Activated CD8-positive, alpha-beta T cell treated with anti-CD3 and anti-CD28 coated beads for 36 hours (primary cell): Measurements from ENCODE around the gene B4GALNT3. TPM values are rescaled to one million over a fixed set of nuclear protein-coding genes. Genes with fewer than 3 reads are reported as not detected.

Source experiments
- ATAC-seq: fragments of 200-7000 bp; cut with Tn5 transposase; one replicate; pipeline ENCODE4 v1.10.0; 2021; ENCODE audit warnings: mild to moderate bottlenecking, moderate library complexity
- CTCF ChIA-PET: fragments of 350-600 bp; sonication (Branson Sonifier 250); formaldehyde crosslinking; loops from one replicate; lab custom pipeline; 2021; ENCODE audit warnings: antibody characterized with exemption; lab: Charles Lee
- POLR2A ChIA-PET: fragments of 350-600 bp; sonication (Branson Sonifier 250); formaldehyde crosslinking; loops from one replicate; lab custom pipeline; 2021; ENCODE audit warnings: antibody characterized with exemption; lab: Charles Lee
- DNase-seq: peaks from one replicate; pipeline ENCODE4 v3.0.0-alpha.2; 2020
- H3K27ac Mint-ChIP-seq: one replicate; pipeline ENCODE4 v1.8.0; 2021; ENCODE audit warnings: mild to moderate bottlenecking, mixed read lengths
- H3K27me3 Mint-ChIP-seq: one replicate; pipeline ENCODE4 v1.8.0; 2021; ENCODE audit warnings: mixed read lengths
- H3K36me3 Mint-ChIP-seq: one replicate; pipeline ENCODE4 v1.8.0; 2021; ENCODE audit warnings: low read depth, mixed read lengths
- H3K4me1 Mint-ChIP-seq: one replicate; pipeline ENCODE4 v1.8.0; 2021; ENCODE audit warnings: low read depth, mixed read lengths
- H3K4me3 Mint-ChIP-seq: one replicate; pipeline ENCODE4 v1.8.0; 2021; ENCODE audit warnings: mild to moderate bottlenecking, moderate library complexity, mixed read lengths
- H3K9me3 Mint-ChIP-seq: one replicate; pipeline ENCODE4 v1.8.0; 2021; ENCODE audit warnings: mixed read lengths
- CTCF ChIP-seq: fragments of 200-600 bp; IDR thresholded peaks from one replicate; pipeline ENCODE4 v1.8.0; 2022; ENCODE audit warnings: antibody characterized with exemption, mild to moderate bottlenecking
- intact Hi-C: fragments of 100-400 bp; cut with micrococcal nuclease; formaldehyde crosslinking; loops from one replicate; pipeline ENCODE4 v1.10.0; 2022
- total RNA-seq, 2 experiments: library from RNA; stranded (reverse); gene quantifications; one replicate each; pipeline ENCODE4 v1.2.3, GENCODE V29; 2021

Gene B4GALNT3
- total RNA-seq, 2 experiments from 2014 or later = 2.8 to 3.4 TPM

DNA sequence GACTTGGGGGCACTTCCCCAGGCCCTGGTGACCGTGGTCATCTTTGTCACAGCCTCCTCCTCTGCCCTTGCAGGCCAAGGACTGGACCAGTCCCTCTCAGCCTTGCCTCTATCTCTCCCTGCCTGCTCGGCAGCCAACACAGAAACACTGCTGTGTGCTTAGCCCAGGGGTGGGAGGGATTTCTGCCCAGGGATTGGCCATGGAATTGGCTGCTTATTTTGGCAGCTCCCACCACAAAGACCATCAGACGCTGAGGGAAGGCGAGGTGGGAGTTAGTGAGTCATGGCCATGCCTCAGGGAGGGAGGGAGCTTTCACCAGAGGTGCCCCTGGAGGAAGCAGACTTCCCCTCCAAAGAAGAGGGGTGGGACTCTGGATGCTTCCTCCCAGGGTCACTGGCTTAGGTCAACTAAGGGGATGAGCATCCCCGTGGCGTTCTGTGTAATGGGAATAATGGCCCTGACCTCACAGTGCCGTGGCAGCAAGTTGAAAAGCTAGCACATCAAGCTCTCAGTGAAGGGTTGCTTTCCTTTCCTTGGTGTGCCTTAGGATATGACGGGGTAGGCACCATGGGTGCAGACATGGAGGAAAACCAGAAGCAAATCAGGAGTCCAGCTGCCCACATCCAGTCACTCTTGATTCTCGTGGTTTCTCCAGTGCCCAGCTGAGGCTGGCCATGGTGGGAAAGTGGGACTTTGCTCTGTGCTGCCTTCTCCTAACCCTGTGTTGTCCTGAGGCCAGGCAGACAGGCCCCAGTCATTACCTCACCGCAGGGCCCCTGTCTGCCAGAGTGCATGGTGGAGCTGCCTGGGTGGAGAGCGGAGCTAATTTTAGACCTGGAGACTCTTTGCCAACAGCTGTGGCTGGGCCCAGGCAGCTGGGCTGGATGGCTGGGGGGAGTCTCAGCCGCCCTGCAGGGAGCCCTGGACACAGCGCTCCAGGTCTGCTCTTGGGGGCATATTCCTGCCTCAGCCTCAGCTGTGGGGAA is 21.4 kb downstream of the B4GALNT3 start:
- Mint-ChIP-seq H3K36me3 (no peaks in the 10 kb centered on the region), H3K27ac (no peak overlapping the region), H3K4me3 (no peak overlapping the region), H3K27me3 (peaks cover 17% of the 10 kb centered on the region), H3K9me3 (no peaks in the 10 kb centered on the region), H3K4me1 (no peaks in the 10 kb centered on the region)
- CTCF ChIA-PET = interaction anchor here (1.4 kb wide), 1 partner anchor 39 kb away, joined by 3 read pairs; no protein-coding TSS in a partner anchor
- DNase-seq (no peak), ATAC-seq (no peak)
- TF ChIP-seq CTCF = no peak
- intact Hi-C loops = no loop called here
- POLR2A ChIA-PET = no interaction called here

DNA sequence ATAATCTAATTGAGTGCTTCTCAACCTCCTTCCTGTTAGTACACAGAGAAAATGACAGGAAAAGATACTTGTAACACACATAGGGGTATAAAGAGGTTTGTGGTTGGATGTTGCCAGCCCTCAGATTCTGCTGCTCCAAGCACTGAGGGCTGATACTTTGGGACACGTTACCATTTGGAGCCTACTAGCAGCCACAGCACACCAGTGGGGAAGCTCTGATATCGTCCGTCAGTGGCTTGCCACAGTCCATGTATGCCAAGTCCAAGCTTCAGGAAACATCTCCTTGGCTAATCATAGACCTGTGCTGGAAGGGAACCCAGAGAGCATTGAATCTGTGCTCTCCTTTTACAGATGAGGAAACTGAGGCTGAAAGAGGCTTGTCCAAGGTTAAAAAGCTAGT is 22.3 kb downstream of the B4GALNT3 start:
- no peaks in the 10 kb centered on the region for H3K36me3 Mint-ChIP-seq
- DNase-seq (no peak), ATAC-seq (no peak)
- H3K4me1 Mint-ChIP-seq = no peaks in the 10 kb centered on the region
- H3K4me3 Mint-ChIP-seq = no peak overlapping the region
- peaks cover 17% of the 10 kb centered on the region for H3K27me3 Mint-ChIP-seq
- no peak overlapping the region for H3K27ac Mint-ChIP-seq
- no peak for TF ChIP-seq CTCF
- intact Hi-C loops = no loop called here
- peaks cover 2% of the 10 kb centered on the region for H3K9me3 Mint-ChIP-seq
- ChIA-PET POLR2A (no interaction called here), CTCF (interaction anchor here (1.4 kb wide), 1 partner anchor 40 kb away, joined by 3 read pairs; no protein-coding TSS in a partner anchor)

GRCh38 chr12:484096-484495 is 24.4 kb downstream of the B4GALNT3 start:
- ChIA-PET POLR2A (interaction anchor here (1.2 kb wide), 1 partner anchor 81 kb away, joined by 3 read pairs; no protein-coding TSS in a partner anchor), CTCF (interaction anchor here (0.8 to 4.0 kb wide), 3 partner anchors 29 to 63 kb away, joined by 3 to 16 read pairs (median 3); no protein-coding TSS in a partner anchor)
- intact Hi-C loops = no loop called here
- H3K4me3 Mint-ChIP-seq = no peak overlapping the region
- H3K9me3 Mint-ChIP-seq = peaks cover 12% of the 10 kb centered on the region
- peaks cover 17% of the 10 kb centered on the region for H3K27me3 Mint-ChIP-seq
- ATAC-seq (no peak), DNase-seq (no peak)
- TF ChIP-seq CTCF = no peak
- H3K4me1 Mint-ChIP-seq = peaks cover 4% of the 10 kb centered on the region
- no peaks in the 10 kb centered on the region for H3K36me3 Mint-ChIP-seq
- no peak overlapping the region for H3K27ac Mint-ChIP-seq

GRCh38 chr12:490260-490659 is 30.5 kb downstream of the B4GALNT3 start:
- ChIA-PET CTCF (no interaction called here), POLR2A (no interaction called here)
- peaks cover 4% of the 10 kb centered on the region for H3K4me1 Mint-ChIP-seq
- peaks cover 2% of the 10 kb centered on the region for H3K27me3 Mint-ChIP-seq
- no peak for TF ChIP-seq CTCF
- H3K4me3 Mint-ChIP-seq = no peak overlapping the region
- no peak overlapping the region for H3K27ac Mint-ChIP-seq
- peaks cover 28% of the 10 kb centered on the region for H3K9me3 Mint-ChIP-seq
- H3K36me3 Mint-ChIP-seq = no peaks in the 10 kb centered on the region
- intact Hi-C loops = no loop called here
- ATAC-seq (no peak), DNase-seq (no peak)

DNA sequence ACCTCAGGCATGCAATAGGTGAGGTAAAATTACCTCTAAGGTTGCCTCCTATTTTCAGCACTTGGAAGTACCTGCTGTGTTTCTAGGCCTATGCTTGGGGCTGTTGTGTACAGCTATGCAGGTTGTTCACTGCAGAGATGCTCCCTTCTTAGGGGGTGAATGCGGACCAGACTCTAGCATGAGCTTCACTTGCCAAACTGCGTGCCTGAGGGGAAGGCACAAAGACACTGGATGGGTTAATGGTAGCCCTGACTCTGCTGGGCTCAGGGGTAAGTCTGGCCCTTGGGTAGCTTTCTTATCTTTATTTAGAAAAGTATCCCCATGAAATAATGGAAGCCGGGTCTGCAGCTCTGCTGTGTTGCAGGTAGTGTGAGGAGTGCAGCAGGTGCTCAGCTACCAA is 35.7 kb downstream of the B4GALNT3 start:
- no peak overlapping the region for H3K27ac Mint-ChIP-seq
- DNase-seq (no peak), ATAC-seq (no peak)
- ChIA-PET POLR2A (no interaction called here), CTCF (interaction anchor here (0.9 to 1.7 kb wide), 5 partner anchors 10 to 53 kb away, joined by 3 to 7 read pairs (median 4); no protein-coding TSS in a partner anchor)
- H3K36me3 Mint-ChIP-seq = no peaks in the 10 kb centered on the region
- no peak overlapping the region for H3K4me3 Mint-ChIP-seq
- H3K4me1 Mint-ChIP-seq = no peaks in the 10 kb centered on the region
- peaks cover 7% of the 10 kb centered on the region for H3K9me3 Mint-ChIP-seq
- no peak for TF ChIP-seq CTCF
- peaks cover 3% of the 10 kb centered on the region for H3K27me3 Mint-ChIP-seq
- intact Hi-C loops = no loop called here
